Muscle of back (tissue), 11 donors: Measurements from ENCODE around the gene RAB5IF. TPM values are rescaled to one million over a fixed set of nuclear protein-coding genes. Genes with fewer than 3 reads are reported as not detected.
A peak's percentile ranks its signal among the peaks of the same experiment; 100 is the strongest.
"Not testable (repeated sequence)": the region's sequence is repeated elsewhere in the genome, so short reads cannot be mapped to it uniquely, and the experiment has no call there.

Experiments used
- DNase-seq, 3 donors: peaks; one replicate each; pipeline versions ENCODE4 v3.0.0 to v3.0.0-alpha.2; 2013
- polyA plus RNA-seq, 10 donors: library from polyadenylated mRNA; unstranded; fragments of 120-200 nt; gene quantifications; one replicate each; pipeline ENCODE4 v1.2.1, GENCODE V29; 2013; ENCODE audit not compliant: insufficient read length in 10 of 10

Gene RAB5IF
- polyA plus RNA-seq, 10 donors = 33.3 to 46.9 (median 42.2) TPM

DNA sequence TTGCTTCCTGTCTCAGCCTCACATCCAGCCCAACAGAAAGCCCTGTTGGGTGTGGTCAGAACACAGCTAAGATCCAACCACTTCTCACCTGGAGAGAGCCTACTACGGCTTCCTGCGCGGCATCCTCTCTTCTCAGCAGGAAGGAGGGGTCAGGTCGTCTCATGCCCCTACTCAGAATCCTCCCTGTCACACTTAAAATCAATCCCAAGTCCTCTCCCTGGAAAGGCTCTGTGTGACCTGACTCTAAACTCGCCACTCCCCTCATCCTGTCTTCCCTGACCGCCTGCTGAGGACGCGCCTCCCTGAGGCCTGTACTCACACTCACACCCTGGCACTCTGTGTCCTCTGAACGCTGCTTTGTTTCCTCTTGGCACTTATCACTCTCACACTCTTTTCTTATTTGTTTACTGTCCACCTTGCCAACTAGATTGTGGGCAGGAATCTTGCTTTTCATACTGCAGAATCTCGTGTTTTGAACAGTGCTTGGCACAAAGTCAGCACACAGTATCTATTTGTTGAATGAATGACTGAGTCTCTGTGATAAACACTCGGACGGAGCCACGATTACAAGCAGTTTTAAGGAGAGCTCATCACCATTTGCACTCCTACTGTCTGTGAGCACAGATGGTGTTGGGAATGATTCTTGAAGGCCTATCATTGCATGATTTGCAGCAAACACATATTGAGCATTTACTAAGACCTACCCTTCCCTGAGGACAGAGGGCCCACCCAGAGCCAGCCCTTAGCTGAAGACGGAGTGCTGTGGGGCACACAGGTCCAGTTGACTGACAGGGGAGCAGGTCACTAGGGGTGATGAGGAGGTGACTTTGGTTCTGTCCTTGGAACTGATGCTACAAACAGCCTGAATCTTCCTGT is 18.7 kb downstream of the RAB5IF start:
- no peak for DNase-seq

DNA sequence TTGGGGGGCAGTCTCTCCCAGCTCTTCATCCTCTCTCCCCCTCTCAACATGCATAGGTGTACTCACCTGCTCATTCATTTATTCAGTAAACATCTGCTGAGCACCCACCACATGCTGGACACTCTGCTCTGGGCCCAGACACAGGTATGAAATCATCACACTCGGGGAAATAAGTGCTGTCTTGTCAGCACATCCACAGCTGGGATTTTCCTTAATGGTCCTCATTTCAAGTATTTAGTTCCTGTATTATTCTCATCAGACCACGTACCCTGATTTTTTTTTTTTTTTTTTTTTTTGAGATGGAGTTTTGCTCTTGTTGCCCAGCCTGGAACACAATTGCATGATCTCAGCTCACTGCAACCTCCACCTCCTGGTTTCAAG is 19.4 kb downstream of the RAB5IF start:
- DNase-seq = no peak

DNA sequence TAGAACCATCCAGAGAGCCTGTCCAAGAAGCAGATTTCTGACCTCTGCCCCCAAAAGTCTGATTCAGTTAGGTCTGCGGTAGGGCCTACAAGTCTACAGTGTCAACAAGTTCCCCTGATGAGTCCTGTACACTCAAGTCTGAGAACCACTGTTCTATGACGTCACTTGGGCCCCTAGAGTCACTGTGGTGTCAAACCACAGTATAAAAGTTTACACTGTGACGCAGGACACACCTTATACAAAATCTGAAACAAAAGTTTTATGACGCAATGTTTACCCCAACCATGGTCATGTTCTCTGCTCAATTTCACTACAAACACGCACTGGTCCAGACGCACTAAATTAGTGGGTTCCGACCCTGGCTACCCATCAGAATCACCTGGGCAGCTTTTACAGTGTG is 22.5 kb downstream of the RAB5IF start:
- DNase-seq = no peak

DNA sequence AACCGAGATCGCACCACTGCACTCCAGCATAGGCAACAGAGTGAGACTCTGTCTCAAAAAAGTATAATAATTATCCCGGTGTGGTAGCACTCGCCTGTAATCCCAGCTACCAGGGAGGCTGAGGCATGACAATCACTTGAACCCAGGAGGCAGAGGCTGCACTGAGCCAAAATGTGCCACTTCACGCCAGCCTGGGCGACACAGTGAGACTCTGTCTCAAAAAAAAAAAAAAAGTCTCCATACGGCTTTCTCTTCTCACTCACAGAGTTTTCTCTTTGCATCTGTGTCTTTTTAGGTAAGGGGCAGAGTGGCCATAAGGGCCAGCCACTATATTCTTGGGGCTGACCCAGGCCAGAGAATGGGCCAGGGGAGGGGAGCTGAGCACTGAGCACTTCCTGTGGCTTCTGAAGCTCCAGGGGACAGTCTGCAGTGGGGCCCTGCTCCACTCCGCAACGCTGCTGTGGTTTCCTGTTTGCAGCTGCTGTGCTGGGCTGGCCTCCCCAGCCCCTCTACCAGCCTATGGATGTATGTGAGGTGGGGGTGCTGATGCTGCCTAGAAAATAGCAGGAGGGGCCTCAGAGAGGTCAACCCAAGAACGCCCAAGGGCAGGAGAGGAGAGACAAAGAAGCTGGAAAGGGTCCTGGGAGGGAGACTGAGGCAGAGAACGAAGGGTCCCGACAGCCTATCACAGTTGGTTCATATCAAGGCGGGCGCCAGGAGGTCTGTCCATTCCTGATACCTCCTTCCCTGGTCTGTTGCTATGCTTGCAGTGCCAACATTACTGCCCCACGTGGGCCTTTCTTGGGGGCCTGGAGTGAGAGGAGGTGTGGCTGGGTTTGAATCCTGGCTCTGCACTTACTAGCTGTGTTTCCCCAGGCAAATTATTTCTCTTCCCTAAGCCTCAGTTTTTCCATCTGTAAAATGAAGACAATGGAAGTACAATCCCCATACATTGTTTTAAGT is 24.4 kb downstream of the RAB5IF start:
- peak in 1 of 3 donors; percentile 14 for DNase-seq

DNA sequence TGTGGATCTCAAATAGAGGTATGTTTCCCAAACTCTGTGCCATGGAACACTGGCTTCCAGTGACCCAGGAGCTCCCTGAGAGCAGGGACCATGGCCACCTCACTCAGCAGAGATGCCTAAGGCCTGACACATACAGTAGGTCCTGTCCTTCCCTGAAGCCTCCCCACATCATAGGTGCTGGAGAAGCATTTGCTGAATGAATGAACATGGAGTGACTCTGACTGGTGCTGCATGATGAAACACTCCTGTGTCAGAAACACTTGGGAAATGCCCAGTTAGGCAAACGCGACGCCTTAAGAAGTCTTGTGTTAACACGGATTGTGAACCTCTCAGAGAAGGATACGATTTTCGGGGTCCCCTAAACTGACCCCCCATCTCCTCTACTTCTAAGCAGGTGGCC is 26.1 kb downstream of the RAB5IF start:
- no peak for DNase-seq

DNA sequence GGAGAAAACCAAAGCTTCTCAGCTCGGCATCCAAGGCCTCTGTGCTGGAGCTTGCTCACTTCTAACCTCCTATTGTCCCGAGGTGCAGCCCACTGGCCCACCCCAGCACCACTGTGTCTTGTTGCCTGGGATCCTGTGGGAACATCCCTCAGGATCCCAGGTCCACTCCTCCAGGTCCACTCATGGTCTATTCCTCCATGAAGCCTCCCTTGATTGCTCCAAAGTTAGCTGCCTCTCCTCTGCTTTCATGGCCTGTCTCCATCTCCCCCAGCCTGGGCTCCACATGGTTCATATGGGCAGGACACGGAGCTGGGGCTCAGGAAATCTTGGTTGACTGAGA is 26.5 kb downstream of the RAB5IF start:
- DNase-seq = no peak

DNA sequence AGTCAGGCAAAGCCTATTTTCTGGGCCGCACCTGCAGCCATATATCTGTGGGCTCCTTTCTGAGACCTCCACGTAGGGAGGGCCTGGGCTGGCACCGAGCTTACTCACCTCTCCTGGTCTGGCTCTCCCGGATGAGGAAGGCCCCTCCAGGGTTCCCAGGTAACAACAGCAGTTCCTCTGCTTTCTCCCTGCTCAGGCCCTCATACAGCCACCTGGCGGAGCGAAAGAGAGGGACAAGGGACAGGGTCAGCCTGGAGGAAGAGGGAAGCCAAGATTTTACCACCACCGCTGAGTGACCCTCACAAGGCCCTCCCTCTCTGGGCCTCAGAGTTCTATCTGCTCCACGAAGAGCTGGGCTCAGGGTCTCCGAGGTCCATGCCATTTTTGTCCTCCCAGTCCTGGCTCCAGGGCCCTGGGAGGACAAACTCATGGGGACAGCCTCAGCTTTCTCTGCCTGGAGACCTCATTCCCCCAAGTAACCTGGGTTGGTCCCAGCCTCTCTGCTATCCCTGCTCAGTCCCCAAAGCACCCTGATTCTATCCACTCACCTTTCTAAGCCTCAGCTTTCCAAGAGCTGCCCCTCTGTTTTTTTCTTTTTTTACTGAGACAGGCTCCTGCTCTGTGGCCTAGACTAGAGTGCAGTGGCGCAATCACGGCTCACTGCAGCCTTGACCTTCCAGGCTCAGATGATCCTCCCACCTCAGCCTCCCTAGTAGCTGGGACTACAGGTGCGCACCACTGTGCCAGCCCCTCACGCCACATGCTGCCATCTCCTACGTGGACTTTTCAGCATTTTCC is 27.1 kb downstream of the RAB5IF start:
- no peak for DNase-seq

DNA sequence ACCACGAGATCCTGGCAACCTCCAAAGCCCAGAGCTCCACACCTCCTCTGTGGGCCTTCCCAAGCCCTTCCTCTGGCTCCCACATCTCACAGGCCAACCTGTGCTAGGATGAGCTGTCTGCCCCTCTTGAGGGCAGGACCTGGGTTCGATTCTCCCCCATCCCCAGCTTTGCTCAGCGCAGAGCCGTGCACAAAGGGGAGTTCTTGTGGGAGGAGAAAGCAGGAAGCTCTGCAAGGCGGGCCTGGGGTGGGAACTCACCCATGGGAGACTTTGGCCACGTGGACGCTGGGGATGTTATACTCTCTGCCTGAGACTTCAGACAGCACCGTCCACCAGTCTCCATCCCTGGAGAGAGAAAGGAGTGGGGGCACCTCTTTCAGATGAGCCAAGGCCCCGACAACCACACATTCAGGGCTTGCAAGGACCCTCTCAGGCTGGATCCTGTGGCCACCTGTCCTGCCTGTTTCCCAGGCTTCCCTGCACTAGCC is 27.8 kb downstream of the RAB5IF start:
- no peak for DNase-seq

DNA sequence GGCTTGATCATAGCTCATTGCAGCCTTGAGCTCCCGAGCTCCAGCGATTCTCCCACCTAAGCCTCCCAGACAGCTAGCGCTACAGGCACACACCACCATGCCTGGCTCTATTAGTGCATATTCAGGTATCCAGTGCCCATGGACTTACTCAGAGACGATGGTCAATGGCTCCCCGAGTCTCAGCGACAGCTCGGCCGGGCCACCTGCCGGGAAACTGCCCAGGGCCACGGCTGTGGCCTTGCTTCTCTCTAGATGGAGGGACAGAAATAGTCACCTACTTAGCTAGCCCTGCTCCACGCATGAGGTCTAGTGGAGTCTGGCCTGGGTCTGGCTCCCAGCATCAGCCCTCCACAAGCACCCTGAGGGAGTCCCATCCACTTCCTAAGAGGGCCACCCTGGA is 28.8 kb downstream of the RAB5IF start:
- DNase-seq = no peak

DNA sequence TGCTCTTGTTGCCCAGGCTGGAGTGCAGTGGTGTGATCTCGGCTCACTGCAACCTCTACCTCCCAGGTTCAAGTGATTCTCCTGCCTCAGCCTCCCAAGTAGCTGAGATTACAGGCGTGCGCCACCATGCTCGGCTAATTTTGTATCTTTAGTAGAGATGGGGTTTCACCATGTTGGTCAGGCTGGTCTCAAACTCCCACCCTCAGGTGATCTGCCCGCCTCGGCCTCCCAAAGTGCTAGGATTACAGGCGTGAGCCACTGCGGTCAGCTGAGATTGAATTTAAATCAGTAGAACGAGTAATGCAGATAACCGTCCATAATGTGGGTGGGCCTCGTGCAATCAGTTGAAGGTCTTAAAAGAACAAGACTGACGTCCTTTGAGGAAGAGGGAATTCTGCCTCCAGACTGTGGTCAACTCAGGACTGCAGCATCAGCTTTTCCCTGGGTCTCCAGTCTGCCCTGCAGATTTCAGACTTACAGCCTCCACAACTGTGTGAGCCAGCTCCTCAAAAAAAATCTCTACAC is 33.4 kb downstream of the RAB5IF start:
- DNase-seq = not testable (repeated sequence)

DNA sequence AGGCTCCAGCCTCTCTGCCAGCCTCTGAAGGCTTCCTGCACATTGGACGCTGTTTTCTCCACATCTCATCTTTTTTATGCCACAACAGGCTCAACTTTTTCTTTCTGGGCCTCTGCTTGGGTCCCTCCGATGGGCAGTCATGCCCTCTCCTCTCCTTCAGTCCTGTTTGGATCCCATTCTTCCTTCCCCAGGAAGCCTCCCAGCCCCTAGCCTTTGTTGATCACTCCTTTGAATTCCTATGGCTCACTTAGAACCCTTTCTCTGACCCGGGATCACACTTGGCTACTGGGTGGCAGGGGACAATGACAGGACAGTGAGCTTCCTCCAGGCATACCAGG is 35.9 kb downstream of the RAB5IF start:
- no peak for DNase-seq

DNA sequence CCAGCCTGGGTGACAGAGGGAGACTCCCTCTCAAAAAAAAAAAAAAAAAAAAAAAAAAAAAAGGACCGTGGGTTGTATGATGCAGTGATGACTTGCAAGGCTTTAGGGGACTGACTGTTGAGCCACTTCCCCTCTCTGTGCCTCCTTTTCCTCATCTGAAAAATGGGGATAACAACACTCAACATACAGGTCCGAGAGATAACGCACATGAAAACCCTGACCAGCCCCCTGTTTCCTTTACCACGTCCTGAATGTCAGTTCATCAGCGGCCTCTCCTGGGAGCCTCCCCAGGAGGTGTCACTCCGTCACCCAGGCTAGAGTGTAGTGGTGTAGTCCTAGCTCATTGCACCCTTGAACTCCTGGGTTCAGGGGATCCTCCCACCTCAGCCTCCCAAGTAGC is 36.6 kb downstream of the RAB5IF start:
- DNase-seq = no peak

DNA sequence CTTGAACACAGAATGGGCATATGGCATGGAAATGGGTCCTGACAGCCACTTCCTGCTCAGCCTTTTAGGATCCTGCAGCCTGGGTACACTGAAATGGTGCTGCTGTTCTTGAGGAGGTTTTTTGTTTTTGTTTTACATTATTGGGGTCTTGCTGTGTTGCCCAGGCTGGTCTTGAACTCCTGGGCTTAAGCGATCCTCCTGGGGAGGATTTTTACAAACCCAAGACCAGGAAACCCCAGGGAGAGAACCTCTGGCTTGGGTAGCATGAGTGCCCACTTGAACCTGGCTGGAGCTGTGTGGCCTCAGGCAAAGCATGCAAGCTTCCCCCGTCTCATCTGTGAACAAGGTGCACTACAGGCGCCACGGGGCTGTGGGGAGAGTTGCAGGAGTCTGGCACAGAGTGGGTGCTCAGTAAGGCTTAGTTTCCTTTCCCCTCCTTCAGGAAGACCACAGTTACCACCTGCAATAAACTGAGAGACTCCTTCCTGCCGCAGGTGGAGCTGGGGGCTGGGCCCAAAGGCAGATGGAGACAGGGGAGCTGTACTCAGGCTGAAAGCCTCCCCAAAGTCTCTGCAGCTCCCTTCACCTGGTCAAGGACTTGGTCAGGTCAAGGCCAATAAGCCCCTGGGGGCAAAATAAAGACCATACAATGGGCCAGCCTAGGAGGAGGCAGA is 38.6 kb downstream of the RAB5IF start:
- no peak for DNase-seq

DNA sequence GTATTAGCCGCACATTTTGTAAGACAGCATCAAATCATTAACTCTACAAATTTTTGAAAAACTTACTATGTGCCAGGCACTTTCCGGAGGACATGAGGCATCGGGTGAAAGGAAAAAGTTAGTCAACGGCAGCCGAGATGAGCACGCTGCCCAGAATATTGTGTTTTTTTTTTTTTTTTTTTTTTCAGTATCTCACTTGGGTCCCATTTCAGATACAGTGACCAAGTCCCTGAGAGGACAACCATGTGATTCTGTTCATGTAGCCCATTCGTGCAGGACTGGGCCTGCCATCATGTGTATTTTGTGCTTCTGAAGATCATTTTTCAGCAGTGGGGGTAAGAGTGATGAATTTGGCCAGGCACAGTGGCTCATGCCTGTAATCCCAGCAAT is 39.1 kb downstream of the RAB5IF start:
- no peak for DNase-seq

DNA sequence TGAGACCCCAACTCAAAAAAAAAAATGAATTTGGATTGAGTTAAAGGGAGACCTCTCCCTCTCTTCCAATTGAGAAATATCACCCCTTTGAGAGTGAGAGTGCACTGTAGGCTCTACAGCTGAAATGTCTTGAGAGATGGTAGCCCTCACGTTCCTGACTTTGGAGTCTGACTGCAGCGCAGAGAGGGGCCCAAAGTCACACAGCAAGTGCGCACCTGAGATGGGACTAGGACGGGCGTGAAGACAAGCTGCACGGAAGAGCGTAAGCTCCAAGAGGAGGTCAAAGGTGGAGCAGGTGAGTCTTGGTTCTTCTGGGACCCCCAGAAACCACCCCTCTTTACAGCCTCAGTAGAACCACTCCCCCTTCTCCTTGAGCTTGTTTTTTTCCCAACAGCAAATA is 39.8 kb downstream of the RAB5IF start:
- DNase-seq = no peak

DNA sequence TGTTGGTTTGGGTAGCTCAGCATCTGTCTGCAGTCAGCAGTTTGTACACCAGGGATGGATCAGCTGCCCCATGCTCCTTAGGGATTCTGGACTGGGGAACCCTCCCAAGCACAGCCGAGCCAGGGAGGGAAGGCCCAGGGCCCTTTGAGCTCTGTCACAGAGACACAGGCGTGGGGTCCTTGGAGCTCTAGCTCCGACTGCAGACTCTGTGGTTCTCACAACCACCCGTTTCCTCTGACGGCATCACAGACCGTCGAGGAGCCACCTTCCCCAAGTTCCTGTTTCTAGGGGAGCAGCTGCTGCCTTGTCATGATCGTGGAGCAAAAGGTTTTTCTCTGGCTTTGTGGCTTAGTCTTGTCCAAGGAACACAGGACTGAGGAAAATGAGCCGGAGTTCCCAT is 40.4 kb downstream of the RAB5IF start, which contains the start of gene SLA2:
Gene SLA2 (minus strand): TSS at position 199 of the 400 bp plus-strand sequence. CDS start 4,861 bp downstream, outside the sequence.
- DNase-seq = peak in 1 of 3 donors; percentile 21

DNA sequence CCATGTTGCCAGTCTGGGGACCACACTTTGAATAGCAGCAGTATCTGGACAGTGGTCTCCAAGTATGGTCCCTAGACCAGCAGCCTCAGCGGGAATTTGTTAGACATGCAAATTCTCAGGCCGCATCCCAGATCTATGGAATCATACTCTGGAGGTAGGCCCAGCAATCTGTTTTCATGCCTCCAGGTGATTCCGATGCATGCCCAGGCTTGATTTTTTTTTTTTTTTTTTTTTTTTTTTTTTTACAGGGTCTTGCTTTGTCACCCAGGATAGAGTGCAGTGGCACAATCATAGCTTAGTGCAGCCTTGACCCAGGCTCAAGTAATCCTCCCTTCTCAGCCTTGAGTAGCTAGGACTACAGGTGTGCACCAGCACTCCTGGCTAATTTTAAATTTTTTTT is 41.1 kb downstream of the RAB5IF start:
- DNase-seq = no peak

DNA sequence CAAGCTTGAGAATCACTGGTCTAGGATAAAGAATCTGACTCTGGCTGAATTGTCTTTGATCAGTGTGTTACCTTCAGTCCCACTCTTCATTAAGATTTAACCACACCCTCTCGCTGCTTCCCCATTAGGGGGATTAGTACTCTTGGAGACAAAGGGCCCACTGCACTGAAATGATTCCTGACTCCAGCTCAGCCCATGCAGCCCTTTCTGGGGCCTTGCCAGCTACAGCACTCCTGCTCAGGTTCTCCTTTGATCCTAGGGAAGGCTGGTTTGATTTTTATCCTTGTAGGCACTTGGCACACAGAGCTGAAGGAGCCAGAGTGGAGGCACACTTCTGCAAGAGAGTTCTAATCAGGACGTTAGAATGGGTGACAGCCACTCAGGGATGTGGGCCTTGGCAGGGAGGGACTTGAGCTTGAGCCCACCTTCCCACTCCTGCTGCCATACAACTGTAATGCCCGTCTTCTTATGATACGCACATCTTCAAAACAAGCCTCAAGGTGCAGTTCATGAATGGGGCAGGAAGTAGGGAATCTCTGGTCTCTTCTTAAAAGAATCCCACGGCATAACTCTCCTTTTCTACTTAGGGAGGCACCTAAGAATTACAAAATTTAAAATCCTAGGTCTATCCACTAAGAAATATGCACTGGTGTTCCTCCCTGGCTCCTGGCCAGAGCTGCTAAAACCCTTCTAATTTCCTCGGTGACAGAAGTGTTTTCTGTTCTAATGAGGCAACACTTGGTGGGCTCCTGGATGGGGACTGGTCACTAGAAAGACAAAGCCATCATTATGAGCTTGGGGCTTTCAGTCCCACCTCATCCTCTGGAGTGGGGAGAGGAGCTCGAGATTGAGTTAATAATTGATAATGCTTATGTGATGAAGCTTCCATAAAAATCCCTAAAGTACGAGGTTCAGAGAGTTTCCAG is 41.9 kb downstream of the RAB5IF start:
- DNase-seq = no peak

DNA sequence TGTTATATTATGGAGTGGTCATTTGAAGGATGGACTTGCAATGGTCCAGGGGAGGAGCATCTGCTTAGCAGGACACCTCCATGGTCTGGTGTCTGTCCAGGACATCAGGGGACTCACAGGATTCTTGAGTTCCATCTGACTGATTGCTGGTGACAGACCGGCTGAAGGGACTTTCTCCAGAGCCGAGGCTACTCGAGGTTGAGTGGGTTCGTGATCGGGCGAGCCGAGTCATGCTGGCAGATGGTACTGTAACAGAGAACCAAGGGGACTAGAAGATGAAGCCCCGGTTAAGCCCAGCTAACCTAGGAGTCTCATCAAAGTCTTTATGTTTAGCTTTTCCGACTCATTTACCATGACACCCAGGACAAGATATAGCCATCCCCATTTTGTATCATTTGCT is 47.9 kb downstream of the RAB5IF start:
- DNase-seq = no peak

DNA sequence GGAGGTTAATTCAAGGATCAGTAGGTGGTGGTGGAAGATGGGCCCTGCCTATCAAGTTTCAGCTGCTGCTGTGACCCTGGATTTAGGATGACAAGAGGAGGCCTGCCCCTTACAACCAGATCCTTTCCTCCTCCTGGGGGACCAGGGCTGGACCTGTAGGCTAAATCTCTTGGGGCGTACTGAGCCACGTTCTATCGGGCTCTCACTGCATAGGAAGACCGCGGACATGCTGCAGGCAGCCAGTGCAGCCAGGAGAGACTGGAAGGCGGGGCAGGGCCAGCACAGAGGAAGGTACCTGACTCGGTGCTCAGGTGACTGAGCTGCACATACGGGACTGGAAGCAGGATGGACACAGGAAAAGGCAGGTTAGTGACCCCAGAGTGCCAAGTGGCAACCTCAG is 48.9 kb downstream of the RAB5IF start:
- no peak for DNase-seq
